ENCODE measurements around the gene CALHM4. TPM values are rescaled to one million over a fixed set of nuclear protein-coding genes. Genes with fewer than 3 reads are reported as not detected.

Gene CALHM4
- total and polyA plus RNA-seq, 2 of the 8 experiments (the other 6 are each of a cell fraction or from before 2014, with no cell fraction given) = not detected

GRCh38 chr6:116578335-116578734, 24.8 kb downstream of the CALHM4 start:
- H4K20me1 ChIP-seq (replicated peaks in 1 of 2; ENCODE audit: control insufficient read depth in 1 of 2, insufficient read depth in 2 of 2, low read length in 2 of 2) = peaks cover 0 to 1% of the 10 kb centered on the region in 2 experiments
- DNase-seq (ENCODE audit: low read depth in 1 of 2, low spot score in 2 of 2) (no peak), FAIRE-seq (no peak)
- H3K4me1 ChIP-seq (replicated peaks in 1 of 4; ENCODE audit: control insufficient read depth in 3 of 4, insufficient read depth in 4 of 4, low read length in 3 of 4) = no peaks in the 10 kb centered on the region
- H3K79me2 ChIP-seq (ENCODE audit: control insufficient read depth in 1 of 2, insufficient read depth in 2 of 2, low read length in 2 of 2) = peaks cover 0 to 32% of the 10 kb centered on the region in 2 experiments; a peak in 3 of 4 replicates
- H2BK120ac ChIP-seq (replicated peaks; ENCODE audit: low read depth, low read length) = no peak overlapping the region
- no peak overlapping the region for H2BK12ac ChIP-seq (ENCODE audit: low read depth, low read length)
- H4K8ac ChIP-seq (ENCODE audit: extremely low read depth, insufficient read depth, low read length) = no peak overlapping the region
- no peak overlapping the region for H3K56ac ChIP-seq (replicated peaks; ENCODE audit: insufficient read length, low read depth, low read length)
- H3K14ac ChIP-seq (ENCODE audit: insufficient read length) = no peak overlapping the region
- H2BK5ac ChIP-seq (ENCODE audit: low read depth, low read length) = no peak overlapping the region
- no peaks in the 10 kb centered on the region for H3K9me3 ChIP-seq (ENCODE audit: insufficient read depth in 2 of 2, low read depth in 1 of 2, low read length in 1 of 2)
- no peaks in the 10 kb centered on the region; the same call in 1 of the 2 replicates for H3K79me1 ChIP-seq (ENCODE audit: low read depth, low read length)
- no peaks in the 10 kb centered on the region for H3K27me3 ChIP-seq (replicated peaks in 1 of 4; ENCODE audit: control insufficient read depth in 3 of 4, extremely low read depth in 1 of 4, insufficient read depth in 3 of 4, low read length in 3 of 4)
- H3K9ac ChIP-seq (replicated peaks in 1 of 4; ENCODE audit: extremely low read depth in 1 of 4, low read depth in 3 of 4, low read length in 3 of 4) = no peak overlapping the region
- CTCF ChIA-PET (ENCODE audit: partially characterized antibody) = interaction anchor here (0.8 to 2.7 kb wide), 5 partner anchors 15 to 309 kb away, joined by 3 to 8 read pairs (median 3); no protein-coding TSS in a partner anchor
- no peak overlapping the region for H4K5ac ChIP-seq (ENCODE audit: insufficient read length, low read depth, low read length)
- H3K4ac ChIP-seq (replicated peaks; ENCODE audit: insufficient read length, low read depth, low read length) = no peak overlapping the region
- no peak overlapping the region for H3K27ac ChIP-seq (ENCODE audit: low read depth, low read length)
- H3K4me2 ChIP-seq (ENCODE audit: insufficient read depth in 1 of 2, low read depth in 2 of 2, low read length in 2 of 2) = no peak overlapping the region
- H2AFZ ChIP-seq (ENCODE audit: low read length) = no peak overlapping the region
- H2AK5ac ChIP-seq (ENCODE audit: low read depth, low read length) = no peak overlapping the region
- H3K23ac ChIP-seq (ENCODE audit: insufficient read length) = no peak overlapping the region
- H3K18ac ChIP-seq (ENCODE audit: extremely low read depth, low read length) = no peak overlapping the region
- H2BK20ac ChIP-seq (ENCODE audit: low read length) = no peak overlapping the region
- H2BK15ac ChIP-seq (ENCODE audit: low read length) = no peak overlapping the region
- H4K91ac ChIP-seq (replicated peaks; ENCODE audit: insufficient read length, low read length) = no peak overlapping the region
- no peaks in the 10 kb centered on the region for H3K23me2 ChIP-seq (ENCODE audit: low read depth, low read length)
- POLR2A ChIA-PET (ENCODE audit: partially characterized antibody) = interaction anchor here (0.7 to 1.5 kb wide), 2 partner anchors 15 to 37 kb away, joined by 3 to 6 read pairs; partner anchors contain the start of gene RSPH4A
- peaks cover 0 to 8% (median 0%) of the 10 kb centered on the region in 4 experiments; a peak in 2 of 8 replicates for H3K36me3 ChIP-seq (ENCODE audit: control insufficient read depth in 2 of 4, insufficient read depth in 4 of 4, low read length in 3 of 4)
- no peak overlapping the region for H3K4me3 ChIP-seq (ENCODE audit: extremely low read depth in 1 of 4, insufficient read depth in 2 of 4, low read depth in 3 of 4, low read length in 4 of 4)
- TF ChIP-seq CHD1 (IDR thresholded peaks at IDR 0.05; ENCODE audit: low read depth, low read length) (no peak), GTF2F1 (IDR thresholded peaks at IDR 0.05; ENCODE audit: borderline replicate concordance, low read depth, low read length) (no peak)
